GM18507 (cell line): ENCODE measurements around the gene NYAP2.

Source experiments
- DNase-seq: peaks from one replicate; pipeline ENCODE4 v3.0.0; 2011; ENCODE audit warnings: low read depth; ENCODE audit not compliant: insufficient read length; ENCODE audit errors: extremely low spot score
- FAIRE-seq: peaks from 2 replicates; lab custom pipeline; 2011; peaks lifted over from hg19 to GRCh38; lab: Jason Lieb, UNC

NYAP2 gene

DNA sequence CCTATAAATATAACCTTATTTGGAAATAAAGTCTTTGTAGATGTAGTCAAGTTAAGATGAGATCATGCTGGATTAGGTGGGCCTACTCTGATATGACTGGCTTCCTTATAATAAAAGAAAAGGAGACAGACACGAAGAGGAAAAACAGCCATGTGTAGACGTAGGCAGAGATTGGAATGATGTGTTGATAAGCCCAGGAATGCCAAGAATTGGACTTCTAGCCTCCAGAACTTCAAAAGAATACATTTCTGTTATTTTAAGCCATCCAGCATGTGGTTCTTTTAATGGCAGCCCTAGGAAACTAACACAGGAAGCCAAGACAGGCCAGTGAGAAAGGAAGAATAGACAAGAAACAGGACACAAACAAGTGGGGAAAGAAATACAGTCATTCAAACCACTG lies 68.6 kb downstream of the NYAP2 start:
- DNase-seq (no peak), FAIRE-seq (no peak)

DNA sequence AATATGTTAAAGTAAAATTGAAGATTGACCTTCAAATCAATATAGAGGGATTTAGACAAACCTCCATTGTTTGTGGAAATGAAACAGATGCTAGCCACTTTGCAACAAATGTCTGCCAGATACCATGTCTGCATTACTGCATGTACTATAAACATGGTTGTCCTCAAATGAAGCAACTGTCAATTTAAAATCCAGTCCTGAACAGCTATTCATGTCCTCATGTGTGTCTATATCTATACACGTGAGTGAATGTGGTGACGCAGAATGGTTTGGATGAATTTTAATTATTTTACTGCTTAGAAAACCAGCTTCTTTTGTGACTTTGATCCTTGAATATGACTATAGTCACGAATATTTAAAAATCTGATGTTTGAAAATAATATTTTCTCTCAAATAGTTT lies 71.5 kb downstream of the NYAP2 start:
- FAIRE-seq = no peak
- no peak for DNase-seq

DNA sequence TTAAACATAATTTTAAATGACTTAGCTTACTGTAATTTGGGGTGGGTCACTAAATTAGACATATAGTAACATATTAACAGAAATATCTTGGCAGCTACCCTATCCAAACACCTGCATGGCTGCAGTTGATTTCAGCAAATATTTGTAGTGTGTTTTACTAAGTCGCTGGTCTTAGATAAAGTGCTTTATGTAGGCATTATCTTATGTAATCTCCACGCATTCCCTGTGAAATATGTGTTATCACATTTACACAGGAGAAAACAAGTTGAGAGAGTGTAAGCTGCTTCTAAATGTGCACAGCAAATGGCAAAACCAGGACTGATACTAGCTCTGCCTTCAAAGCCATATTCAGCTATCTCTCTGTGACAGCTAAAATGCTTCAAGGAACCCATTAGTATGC lies 72.0 kb downstream of the NYAP2 start:
- DNase-seq (no peak), FAIRE-seq (no peak)

DNA sequence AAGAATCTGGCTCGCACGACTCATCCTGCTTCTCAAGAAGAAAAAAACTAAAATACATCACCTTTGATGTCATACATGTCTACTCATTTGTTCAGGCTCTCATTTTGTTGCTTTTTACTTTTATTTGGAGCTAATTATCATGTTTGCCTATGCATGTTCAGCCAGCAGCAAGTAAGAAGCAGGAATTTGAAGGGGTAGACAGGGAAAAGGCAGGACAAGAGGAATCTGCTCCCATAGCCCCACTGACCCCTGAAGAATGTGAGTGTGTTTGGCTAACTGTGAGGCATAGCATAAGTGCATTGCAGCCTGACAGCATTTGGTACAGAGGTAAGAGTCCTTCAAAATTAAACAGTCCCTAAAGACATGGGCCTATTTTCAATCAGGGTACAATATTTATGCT lies 72.7 kb downstream of the NYAP2 start:
- DNase-seq = no peak
- FAIRE-seq = no peak

DNA sequence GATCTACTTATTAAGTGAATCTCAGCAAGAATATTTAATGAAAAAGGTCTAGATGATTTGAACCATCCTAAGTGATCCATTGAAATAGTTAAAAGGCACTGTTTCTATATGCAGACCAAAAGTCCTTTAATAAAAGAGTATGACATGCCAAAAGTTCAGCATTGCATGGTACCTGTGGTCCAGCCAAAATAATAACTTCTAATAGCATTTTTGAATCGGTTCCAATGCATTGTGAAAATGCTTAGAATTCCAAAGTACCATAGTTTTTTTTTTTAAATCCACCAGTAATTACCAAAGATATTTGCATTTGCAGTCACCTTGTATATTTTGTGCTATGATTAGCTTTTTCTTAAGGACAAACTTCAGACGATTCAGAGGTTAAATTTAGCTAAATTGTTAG lies 79.9 kb downstream of the NYAP2 start:
- DNase-seq (no peak), FAIRE-seq (no peak)

DNA sequence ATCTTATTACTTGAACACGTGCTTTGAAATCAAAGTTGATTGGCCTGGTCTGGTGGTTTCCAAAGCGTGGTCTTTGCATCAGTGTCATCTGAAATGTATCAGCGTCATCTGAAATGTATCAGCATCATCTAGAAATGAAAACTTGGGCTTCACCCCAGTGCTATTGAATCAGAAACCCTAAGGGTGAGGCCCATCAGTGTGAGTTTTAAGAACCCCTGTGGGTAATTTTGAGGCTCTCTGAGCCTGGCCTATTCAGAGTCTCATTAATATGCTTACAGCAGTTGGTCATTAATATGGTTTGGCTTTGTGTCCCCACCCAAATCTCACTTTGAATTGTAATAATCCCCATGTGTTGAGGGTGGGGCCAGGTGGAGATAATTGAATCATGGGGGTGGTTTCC lies 85.2 kb downstream of the NYAP2 start:
- no peak for DNase-seq
- no peak for FAIRE-seq

DNA sequence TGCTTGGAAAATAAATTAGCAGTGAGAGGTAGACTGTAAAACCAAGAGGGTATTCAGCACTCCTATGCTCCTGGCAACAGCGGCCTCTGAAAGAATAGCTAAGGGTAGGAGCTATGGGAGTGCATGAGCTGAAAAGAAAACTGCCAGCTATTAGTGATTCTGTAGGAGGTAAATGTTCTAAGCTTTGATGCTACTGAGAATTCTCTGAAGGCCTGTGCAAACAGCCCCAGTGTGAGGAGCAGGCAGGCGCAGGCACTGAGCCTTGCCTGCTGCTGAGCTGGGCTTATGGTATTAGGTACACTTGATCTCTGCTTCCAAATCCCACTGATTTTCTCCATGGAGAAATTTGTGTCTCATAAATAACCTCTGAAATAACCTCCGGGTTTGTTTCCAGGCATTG lies 86.7 kb downstream of the NYAP2 start:
- FAIRE-seq (no peak), DNase-seq (no peak)

DNA sequence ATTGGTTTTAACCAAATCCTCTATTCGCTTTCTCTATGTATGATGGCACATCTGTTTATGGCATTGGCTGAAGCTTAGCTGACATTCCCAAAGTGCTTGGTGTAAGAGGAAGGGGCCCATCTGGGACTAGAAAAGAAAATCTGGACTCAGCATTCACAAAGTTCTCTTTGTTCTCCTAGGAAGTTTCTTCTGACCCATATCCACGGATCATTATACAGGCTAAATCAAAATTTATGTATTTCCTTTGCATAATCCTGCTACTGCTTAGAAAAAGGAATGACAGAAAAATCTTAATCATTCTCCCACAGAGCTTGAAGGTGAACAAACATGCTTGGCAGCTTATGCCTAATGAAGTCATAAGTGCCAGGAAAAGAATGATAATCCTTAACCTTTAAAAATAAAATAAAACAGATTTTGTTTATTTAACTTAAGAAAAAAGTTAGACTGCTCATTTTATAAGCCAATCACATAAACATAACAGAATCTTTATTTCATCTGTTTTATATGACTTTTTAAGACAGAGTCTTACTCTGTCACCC lies 88.4 kb downstream of the NYAP2 start:
- no peak for FAIRE-seq

DNA sequence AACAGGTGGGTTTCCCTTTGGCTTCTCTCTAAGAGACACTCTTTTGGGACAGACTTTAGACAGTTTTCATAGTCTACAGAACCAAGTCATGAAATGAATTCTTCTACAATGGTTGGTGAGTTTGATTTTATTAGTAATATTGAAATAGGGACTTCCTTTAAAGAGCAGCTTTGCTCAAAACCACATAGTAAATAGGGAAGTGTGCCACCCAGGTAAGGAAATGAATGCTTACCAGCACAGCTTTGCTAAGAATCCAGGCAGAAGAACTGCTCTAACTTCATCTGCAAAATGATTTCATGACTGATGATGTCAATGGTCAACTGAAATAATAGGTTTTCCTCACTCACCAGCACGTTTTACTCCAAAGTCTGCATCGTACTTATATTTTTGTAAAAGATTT lies 89.2 kb downstream of the NYAP2 start:
- no peak for FAIRE-seq

More for the DNA sequence above, 88.4 kb downstream of the NYAP2 start:
- no peak for DNase-seq

DNA sequence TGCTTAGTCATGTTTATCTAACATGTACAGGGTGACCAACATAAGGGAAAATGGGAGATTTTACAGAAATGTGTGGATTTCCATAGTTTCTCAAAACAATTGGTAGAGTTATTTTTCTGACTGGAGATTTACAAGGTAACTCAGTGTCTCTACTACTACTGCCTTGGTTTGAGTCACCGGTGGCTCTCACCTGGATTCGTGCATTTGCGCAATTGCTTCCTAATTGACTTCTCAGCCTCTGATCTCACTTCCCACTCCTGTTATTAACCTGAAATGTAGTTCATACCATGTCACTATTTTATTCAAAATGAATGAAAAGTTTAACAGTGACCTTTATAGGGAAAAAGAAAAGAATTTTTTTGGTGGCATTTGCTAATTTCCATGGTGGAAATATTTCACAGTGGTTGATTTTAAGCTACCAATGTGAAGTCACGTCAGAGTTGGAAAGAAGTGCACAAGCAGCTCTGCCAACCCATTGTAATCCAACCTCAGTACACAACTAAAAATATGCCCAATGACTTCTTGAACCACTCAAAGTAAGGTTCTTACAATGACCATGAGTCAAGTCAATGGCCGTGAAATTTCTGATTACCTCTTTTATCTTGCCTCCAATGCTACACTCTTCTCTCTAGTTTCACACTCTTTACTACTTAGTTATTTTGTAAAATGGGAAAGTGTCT lies 94.0 kb downstream of the NYAP2 start:
- no peak for DNase-seq
- no peak for FAIRE-seq

More for the DNA sequence above, 89.2 kb downstream of the NYAP2 start:
- no peak for DNase-seq

DNA sequence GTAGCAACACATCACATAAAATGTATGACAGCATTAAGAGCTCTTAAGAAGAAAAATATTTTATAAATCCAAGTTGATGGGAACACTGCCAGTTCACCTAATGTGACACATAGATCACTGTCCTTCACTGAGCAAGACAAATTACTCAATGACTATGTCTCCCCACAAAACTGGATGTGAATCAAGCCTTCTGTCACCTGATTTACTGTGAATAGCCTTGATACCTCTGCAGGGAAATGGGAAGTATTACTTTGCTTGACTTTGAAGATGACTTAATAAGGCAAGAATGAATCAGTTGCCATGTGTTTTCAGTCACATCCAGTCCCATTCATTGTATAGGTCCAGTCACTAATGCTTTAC lies 94.6 kb downstream of the NYAP2 start:
- FAIRE-seq = no peak
- no peak for DNase-seq

DNA sequence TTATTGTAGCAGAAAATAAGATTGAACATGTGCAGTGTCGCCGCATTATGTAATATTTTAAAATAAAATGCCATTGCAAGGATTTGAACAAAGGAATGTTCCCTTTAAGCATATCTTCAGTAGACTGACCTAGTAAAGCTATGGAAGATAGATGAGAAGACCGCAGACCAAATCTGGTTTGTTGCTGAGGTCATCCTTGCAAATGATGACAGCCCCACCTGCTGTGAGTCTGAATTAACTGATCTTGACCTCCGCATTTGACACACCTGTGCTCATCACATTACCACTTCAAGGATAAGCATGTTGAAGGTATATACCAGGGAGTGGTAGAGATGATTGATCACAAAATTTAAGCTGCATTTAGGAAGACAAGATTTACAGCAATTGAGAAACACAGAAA lies 96.2 kb downstream of the NYAP2 start:
- FAIRE-seq (no peak), DNase-seq (no peak)

DNA sequence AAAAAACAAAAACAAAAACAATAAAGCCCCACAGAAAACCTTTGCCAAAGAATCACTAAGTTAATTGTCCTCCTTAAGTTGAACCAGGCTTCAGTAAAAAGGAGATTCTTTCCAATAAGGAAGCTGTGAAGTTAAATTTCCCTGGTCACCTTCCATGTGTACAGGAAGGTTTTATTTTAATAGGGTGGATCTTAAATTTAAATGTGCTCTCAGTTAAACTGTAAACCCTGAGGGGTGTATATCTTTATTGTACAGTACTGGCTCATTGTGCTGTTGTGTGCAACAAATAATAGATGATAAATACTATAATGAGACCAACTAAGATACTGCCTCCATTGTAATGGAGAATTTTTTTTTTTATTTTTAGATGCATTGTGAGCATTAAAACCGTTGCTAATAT lies 97.1 kb downstream of the NYAP2 start:
- FAIRE-seq = no peak
- DNase-seq = no peak

DNA sequence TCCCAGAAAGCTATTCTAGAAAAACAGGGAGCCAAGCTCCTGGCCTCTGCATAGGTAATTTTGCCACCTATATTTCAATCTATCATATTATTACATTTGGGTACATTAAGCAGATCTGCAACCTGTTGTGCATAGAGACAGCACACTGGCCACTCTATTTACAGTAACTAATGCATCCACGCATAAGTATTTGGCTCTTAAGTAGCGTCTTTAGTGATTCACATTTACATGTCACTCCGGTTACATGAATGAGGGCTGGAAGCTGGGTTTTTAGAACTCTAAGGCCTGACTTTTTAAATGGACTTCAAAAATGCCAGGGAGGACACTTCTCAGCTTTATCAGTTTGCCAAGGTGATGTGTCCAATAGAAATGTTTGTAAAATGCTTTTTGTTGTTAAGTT lies 97.7 kb downstream of the NYAP2 start:
- no peak for FAIRE-seq
- DNase-seq = no peak

DNA sequence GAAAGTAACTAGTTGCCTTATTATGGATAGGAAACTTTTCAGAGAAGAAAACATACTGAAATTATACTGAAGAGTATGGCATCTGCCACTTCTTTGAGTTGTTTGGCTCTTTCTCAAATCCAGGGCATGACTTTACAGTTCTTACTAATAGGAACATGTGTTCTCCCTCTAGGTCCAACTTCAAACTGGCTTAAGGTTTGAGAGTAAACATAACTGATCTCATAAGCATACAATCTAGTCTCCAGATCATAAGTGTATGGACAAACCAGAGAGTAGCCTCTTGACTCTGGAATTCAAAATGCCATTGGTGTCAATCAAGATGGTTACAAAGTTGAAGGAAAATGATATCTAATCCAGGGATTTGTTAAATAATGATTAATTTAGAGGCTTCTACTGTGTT lies 101.5 kb downstream of the NYAP2 start:
- FAIRE-seq = no peak
- DNase-seq = no peak

DNA sequence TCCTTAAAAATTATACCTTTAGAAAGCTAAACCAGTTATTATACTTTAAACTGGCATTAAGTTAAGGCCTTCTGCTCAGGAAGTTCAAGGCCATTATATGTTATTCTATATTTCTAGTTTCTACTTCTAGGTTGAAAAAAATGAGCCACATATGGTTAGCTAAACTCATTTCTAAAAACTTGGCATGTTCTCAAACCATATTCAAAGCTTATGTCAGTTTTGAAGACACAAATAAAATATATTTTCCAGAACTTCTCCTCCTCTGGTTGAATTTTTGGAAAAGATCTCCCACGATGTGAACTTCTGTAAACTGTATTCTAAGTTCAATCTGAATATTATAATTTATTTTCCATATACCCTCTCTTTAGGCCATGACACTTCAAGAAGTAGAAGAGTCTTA lies 103.5 kb downstream of the NYAP2 start:
- FAIRE-seq = no peak
- DNase-seq = no peak

DNA sequence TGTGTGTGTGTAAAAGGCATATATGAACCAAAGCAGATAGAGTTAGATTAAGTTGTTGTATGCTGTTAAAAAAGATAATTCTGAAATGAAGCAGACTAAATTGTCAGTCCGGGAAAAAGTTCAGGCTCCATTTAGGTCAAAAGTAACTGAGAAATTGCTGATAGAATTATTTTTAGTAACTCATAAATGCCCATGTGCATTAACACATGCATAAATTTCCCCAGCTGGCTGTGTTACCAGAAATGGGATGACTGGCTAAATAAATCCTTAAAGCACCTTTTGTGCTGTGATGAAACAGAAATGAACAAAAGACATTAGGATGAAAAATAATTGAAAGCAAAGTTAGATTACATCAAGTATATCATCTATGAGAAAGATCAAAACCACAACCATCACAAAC lies 111.3 kb downstream of the NYAP2 start:
- no peak for DNase-seq
- no peak for FAIRE-seq

DNA sequence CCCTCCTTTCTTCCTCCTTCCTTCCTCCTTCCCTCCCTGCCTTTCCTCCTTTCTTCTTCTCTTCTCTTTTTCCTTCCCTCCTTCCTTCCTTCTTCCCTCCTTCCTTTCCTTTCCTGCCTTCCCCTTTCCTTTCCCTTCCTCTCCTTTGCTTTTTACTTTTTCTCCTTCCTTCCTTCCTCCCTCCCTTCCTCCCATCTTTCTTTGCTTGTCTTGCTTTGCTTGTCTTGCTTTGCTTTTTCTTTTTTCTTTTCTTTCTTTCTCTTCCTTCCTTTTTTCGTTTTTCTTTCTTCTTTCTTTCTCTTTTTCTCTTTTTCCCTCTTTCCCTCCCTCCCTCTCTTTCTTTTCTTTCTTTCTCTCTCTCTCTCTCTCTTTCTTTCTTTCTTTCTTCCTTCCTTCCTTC lies 113.0 kb downstream of the NYAP2 start:
- DNase-seq = no peak
- no peak for FAIRE-seq

DNA sequence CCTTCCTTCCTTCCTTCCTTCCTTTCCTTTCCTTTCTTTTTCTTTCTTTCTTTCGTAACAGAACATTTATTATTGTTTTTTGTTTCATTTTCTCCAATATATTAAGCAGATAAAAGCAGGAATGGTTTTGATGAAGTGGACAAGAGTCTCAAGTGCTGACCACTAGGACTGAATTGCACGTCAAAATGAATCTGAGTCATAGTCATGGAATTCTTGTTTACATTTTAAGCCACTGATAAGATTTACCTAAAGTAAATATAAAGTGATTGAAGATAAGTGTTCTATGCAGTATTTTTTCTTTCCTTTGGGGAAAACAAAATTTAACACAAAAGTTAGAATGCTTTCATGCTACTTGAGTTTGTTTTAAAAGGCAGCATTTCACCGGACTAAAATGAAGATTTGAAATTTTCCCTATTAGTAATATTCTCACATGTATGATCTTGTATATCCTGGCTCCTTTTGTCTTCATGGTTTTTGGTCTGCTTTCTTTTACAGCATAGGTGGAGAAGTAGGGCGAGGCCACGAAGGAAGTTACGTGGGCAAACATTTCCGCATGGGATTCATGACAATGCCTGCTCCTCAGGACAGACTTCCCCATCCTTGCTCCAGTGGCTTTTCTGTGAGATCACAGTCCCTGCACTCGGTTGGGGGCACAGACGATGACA lies 113.5 kb downstream of the NYAP2 start:
- no peak for FAIRE-seq

DNA sequence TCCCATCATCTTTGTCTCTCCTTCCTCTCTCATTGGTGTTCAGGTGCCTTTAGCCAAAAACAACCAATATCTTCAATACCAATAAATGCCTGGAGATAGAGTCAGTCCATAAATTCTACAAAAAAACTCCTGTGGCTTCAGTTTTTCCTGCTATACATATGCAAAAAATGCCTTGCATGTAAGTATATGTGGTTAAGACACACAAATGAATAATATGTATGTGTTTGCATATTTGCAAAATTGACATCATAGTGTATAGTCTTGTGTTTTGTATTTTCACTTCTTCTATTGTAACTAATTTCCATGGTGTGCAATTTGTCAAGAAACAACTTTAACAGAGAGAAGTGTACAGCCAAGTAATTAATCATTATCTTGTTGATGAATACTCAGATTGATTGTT lies 115.5 kb downstream of the NYAP2 start:
- no peak for DNase-seq
- no peak for FAIRE-seq

More for the DNA sequence above, 113.5 kb downstream of the NYAP2 start:
- no peak for DNase-seq

DNA sequence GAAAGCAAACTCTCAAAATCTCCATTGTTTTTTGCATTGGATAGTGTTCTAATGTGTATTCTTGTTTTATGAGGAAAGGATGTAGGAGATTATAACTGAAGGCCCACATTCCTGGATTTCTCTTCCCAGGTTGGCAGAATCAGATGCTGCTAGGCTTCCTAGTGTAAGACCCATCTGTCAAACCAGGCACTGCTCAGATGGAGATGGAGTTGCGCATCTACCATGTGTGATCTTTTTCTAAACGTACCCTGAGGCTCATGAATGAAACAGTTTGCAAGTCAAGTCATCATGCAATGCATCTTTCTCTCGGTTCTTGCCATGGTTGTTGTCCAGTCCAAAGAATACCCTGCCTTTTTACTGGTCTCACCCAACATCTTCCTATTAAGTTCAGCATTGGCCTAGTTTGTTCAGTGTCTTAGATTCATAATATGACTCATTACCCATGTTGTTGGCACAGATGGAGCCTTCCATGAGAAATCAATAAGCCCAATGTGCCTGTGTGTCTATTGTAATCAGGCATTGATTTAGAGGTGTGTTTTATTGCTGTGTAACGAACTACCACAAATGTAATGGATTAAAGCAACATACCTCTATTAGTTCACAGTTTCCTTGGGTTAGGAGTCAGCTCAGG lies 127.4 kb downstream of the NYAP2 start:
- no peak for FAIRE-seq
- no peak for DNase-seq
